Measurements from ENCODE around the gene U2SURP. TPM values are rescaled to one million over a fixed set of nuclear protein-coding genes. Genes with fewer than 3 reads are reported as not detected.
"Not testable (repeated sequence)": the region's sequence is repeated elsewhere in the genome, so short reads cannot be mapped to it uniquely, and the experiment has no call there.

U2SURP gene
- total RNA-seq, 4 donors from 2014 or later = 35.7 to 58.6 (median 45.2) TPM

GRCh38 chr3:143016321-143016972 lies 15.1 kb downstream of the U2SURP start:
- 90% methylated on average over 3 of the region's 3 CpGs for WGBS
- DNase-seq (ENCODE audit: extremely low spot score) = no peak

GRCh38 chr3:143024351-143024960 lies 23.1 kb downstream of the U2SURP start:
- Histone ChIP-seq H3K36me3 (peaks cover 38 to 94% (median 73%) of the 10 kb centered on the region in 4 donors), H3K4me3 (no peak overlapping the region), H3K4me1 (no peaks in the 10 kb centered on the region), H3K27ac (replicated peaks in 1 of 4) (no peak overlapping the region), H3K27me3 (no peaks in the 10 kb centered on the region), H3K9me3 (no peaks in the 10 kb centered on the region)
- TF ChIP-seq POLR2AphosphoS5 (IDR thresholded peaks at IDR 0.05) (no peak), POLR2A (IDR thresholded peaks at IDR 0.05; ENCODE audit: low read depth) (no peak), EP300 (IDR thresholded peaks at IDR 0.05) (no peak), CTCF (IDR thresholded peaks at IDR 0.05) (no peak)
- WGBS = 96% methylated on average over 4 of the region's 4 CpGs
- intact Hi-C loops (cut with DNase I) = no loop called here
- no peak for DNase-seq (ENCODE audit: extremely low spot score)

More at GRCh38 chr3:143016321-143016972, 15.1 kb downstream of the U2SURP start:
- Histone ChIP-seq H3K36me3 (peaks cover 25 to 58% (median 44%) of the 10 kb centered on the region in 4 donors), H3K27me3 (no peaks in the 10 kb centered on the region), H3K27ac (replicated peaks in 1 of 4) (no peak overlapping the region), H3K9me3 (no peaks in the 10 kb centered on the region), H3K4me3 (no peak overlapping the region), H3K4me1 (peaks cover 0 to 3% (median 0%) of the 10 kb centered on the region in 4 donors)
- TF ChIP-seq CTCF (IDR thresholded peaks at IDR 0.05) (peak; percentile 36 to 57 (median 38)), POLR2A (IDR thresholded peaks at IDR 0.05; ENCODE audit: low read depth) (no peak), EP300 (IDR thresholded peaks at IDR 0.05) (no peak), POLR2AphosphoS5 (IDR thresholded peaks at IDR 0.05) (no peak)
- intact Hi-C loops (cut with DNase I) = no loop called here

GRCh38 chr3:143031327-143031726 lies 30.0 kb downstream of the U2SURP start:
- WGBS = 72% methylated on average over 2 of the region's 2 CpGs
- TF ChIP-seq POLR2A (IDR thresholded peaks at IDR 0.05; ENCODE audit: low read depth) = no peak
- no peak for TF ChIP-seq EP300 (IDR thresholded peaks at IDR 0.05)
- no peaks in the 10 kb centered on the region for H3K9me3 ChIP-seq
- peaks cover 38 to 93% (median 80%) of the 10 kb centered on the region in 4 donors for H3K36me3 ChIP-seq
- DNase-seq (ENCODE audit: extremely low spot score) = no peak
- no peak overlapping the region for H3K4me3 ChIP-seq
- intact Hi-C loops (cut with DNase I) = no loop called here
- H3K4me1 ChIP-seq = no peaks in the 10 kb centered on the region
- H3K27ac ChIP-seq (replicated peaks in 1 of 4) = no peak overlapping the region
- no peaks in the 10 kb centered on the region for H3K27me3 ChIP-seq

GRCh38 chr3:143031796-143032387 lies 30.5 kb downstream of the U2SURP start:
- H3K36me3 ChIP-seq = peaks cover 42 to 96% (median 85%) of the 10 kb centered on the region in 4 donors
- H3K4me1 ChIP-seq; H3K27ac ChIP-seq (replicated peaks in 1 of 4); H3K9me3 ChIP-seq; DNase-seq (ENCODE audit: extremely low spot score); intact Hi-C loops (cut with DNase I); H3K27me3 ChIP-seq; H3K4me3 ChIP-seq: not testable (repeated sequence)
- WGBS = 84% methylated on average over 4 of the region's 4 CpGs

- Histone ChIP-seq H3K36me3 (peaks cover 32 to 84% (median 63%) of the 10 kb centered on the region in 4 donors), H3K4me1 (no peaks in the 10 kb centered on the region), H3K9me3 (no peaks in the 10 kb centered on the region), H3K27me3 (no peaks in the 10 kb centered on the region), H3K27ac (replicated peaks in 1 of 4) (no peak overlapping the region), H3K4me3 (no peak overlapping the region)
- WGBS = 84% methylated on average over 3 of the region's 3 CpGs
- TF ChIP-seq POLR2A (IDR thresholded peaks at IDR 0.05; ENCODE audit: low read depth) = no peak
- TF ChIP-seq CTCF (IDR thresholded peaks at IDR 0.05) = no peak
- TF ChIP-seq EP300 (IDR thresholded peaks at IDR 0.05) = no peak
- no peak for TF ChIP-seq POLR2AphosphoS5 (IDR thresholded peaks at IDR 0.05)
- intact Hi-C loops (cut with DNase I) = no loop called here
- DNase-seq (ENCODE audit: extremely low spot score) = no peak
These were observed 34.3 kb downstream of the U2SURP start for GRCh38 chr3:143035466-143036211.
